ENCODE measurements around the gene KRT40. TPM values are rescaled to one million over a fixed set of nuclear protein-coding genes. Genes with fewer than 3 reads are reported as not detected.

Gene KRT40
- total RNA-seq, 1 experiment from 2014 or later, result not detected

DNA sequence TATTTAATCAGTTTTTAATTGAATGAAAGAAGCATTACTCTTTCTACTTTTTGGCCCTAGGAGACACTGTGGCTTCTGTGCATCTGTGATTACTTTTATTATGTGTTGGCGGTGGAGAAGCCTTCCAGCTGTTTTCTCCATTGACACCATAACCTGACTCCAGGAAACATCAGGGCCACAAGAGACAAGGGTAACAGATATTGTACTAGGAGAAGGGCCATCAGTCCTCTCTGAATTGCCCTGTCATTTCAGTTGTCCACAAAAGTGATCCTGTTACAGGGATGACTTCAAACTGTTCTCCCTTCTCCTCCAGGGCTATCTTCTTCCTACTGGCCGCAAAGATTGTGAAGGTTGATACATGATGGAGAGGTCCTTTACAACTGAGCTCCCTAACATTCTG is 32.0 kb downstream of the KRT40 start:
- Histone ChIP-seq H3K27me3 (ENCODE audit: control insufficient read depth, insufficient read depth, low read length) (no peaks in the 10 kb centered on the region), H3K36me3 (replicated peaks; ENCODE audit: control insufficient read depth, insufficient read depth, low read length) (no peaks in the 10 kb centered on the region), H3K4me3 (ENCODE audit: insufficient read depth, low read depth, low read length) (no peak overlapping the region)
- DNase-seq, result no peak

GRCh38 chr17:40951011-40951622 is 33.0 kb downstream of the KRT40 start:
- no peaks in the 10 kb centered on the region for H3K36me3 ChIP-seq (replicated peaks; ENCODE audit: control insufficient read depth, insufficient read depth, low read length)

GRCh38 chr17:40950176-40950575 is 34.0 kb downstream of the KRT40 start:
- no peak for DNase-seq
- no peaks in the 10 kb centered on the region for H3K27me3 ChIP-seq (ENCODE audit: control insufficient read depth, insufficient read depth, low read length)
- no peaks in the 10 kb centered on the region for H3K36me3 ChIP-seq (replicated peaks; ENCODE audit: control insufficient read depth, insufficient read depth, low read length)
- H3K4me3 ChIP-seq (ENCODE audit: insufficient read depth, low read depth, low read length), result no peak overlapping the region

More at GRCh38 chr17:40951011-40951622, 33.0 kb downstream of the KRT40 start:
- DNase-seq, result no peak
- Histone ChIP-seq H3K27me3 (ENCODE audit: control insufficient read depth, insufficient read depth, low read length) (no peaks in the 10 kb centered on the region), H3K4me3 (ENCODE audit: insufficient read depth, low read depth, low read length) (no peak overlapping the region)

GRCh38 chr17:40949418-40949817 is 34.7 kb downstream of the KRT40 start:
- DNase-seq, result no peak
- no peak overlapping the region for H3K4me3 ChIP-seq (ENCODE audit: insufficient read depth, low read depth, low read length)
- no peaks in the 10 kb centered on the region for H3K27me3 ChIP-seq (ENCODE audit: control insufficient read depth, insufficient read depth, low read length)
- no peaks in the 10 kb centered on the region for H3K36me3 ChIP-seq (replicated peaks; ENCODE audit: control insufficient read depth, insufficient read depth, low read length)

- Histone ChIP-seq H3K27me3 (ENCODE audit: control insufficient read depth, insufficient read depth, low read length) (no peaks in the 10 kb centered on the region), H3K36me3 (replicated peaks; ENCODE audit: control insufficient read depth, insufficient read depth, low read length) (no peaks in the 10 kb centered on the region), H3K4me3 (ENCODE audit: insufficient read depth, low read depth, low read length) (no peak overlapping the region)
- no peak for DNase-seq
Observed at GRCh38 chr17:40947929-40948328, 36.2 kb downstream of the KRT40 start.

DNA sequence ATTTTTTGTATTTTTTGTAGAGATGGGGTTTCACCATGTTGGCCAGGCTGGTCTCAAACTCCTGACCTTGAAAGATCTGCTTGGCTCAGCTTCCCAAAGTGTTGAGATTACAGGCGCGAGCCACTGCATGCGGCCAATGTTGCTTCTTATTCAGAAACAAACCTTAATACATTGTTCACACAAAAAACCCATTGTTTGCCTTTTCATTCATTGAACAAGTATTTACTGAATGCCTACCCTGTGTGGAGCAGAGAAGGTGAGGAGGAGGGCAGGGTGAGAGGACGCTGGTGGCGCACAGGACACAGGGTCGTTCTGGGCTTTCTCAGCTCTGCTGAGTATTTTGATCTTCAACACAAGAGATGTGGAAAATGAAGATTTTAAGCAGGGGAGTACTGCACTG is 38.7 kb downstream of the KRT40 start:
- no peaks in the 10 kb centered on the region for H3K36me3 ChIP-seq (replicated peaks; ENCODE audit: control insufficient read depth, insufficient read depth, low read length)
- no peak overlapping the region for H3K4me3 ChIP-seq (ENCODE audit: insufficient read depth, low read depth, low read length)
- H3K27me3 ChIP-seq (ENCODE audit: control insufficient read depth, insufficient read depth, low read length), result no peaks in the 10 kb centered on the region
- no peak for DNase-seq

DNA sequence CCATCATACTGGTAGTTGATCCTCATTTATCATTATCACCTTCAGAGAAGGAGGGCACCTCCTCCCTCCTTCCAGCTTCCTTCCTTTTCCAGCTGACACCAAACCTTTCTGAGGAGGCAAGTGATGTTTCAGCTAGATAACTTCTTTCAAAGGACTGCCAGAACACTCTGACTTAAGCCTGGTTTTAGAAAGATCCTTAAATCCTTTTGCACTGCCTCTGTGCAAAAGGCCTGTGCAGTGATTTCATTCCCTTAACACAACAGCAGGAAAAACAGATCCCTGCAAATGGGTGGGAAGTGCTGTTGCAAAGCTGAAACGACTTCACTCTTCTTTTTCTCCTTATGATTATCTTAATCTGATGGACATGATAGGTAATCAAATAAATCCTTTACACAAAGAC is 39.6 kb downstream of the KRT40 start:
- Histone ChIP-seq H3K27me3 (ENCODE audit: control insufficient read depth, insufficient read depth, low read length) (no peaks in the 10 kb centered on the region), H3K36me3 (replicated peaks; ENCODE audit: control insufficient read depth, insufficient read depth, low read length) (no peaks in the 10 kb centered on the region), H3K4me3 (ENCODE audit: insufficient read depth, low read depth, low read length) (no peak overlapping the region)
- DNase-seq, result no peak

GRCh38 chr17:40942553-40942952 is 41.6 kb downstream of the KRT40 start:
- no peak overlapping the region for H3K4me3 ChIP-seq (ENCODE audit: insufficient read depth, low read depth, low read length)
- no peaks in the 10 kb centered on the region for H3K36me3 ChIP-seq (replicated peaks; ENCODE audit: control insufficient read depth, insufficient read depth, low read length)
- no peak for DNase-seq
- no peaks in the 10 kb centered on the region for H3K27me3 ChIP-seq (ENCODE audit: control insufficient read depth, insufficient read depth, low read length)

DNA sequence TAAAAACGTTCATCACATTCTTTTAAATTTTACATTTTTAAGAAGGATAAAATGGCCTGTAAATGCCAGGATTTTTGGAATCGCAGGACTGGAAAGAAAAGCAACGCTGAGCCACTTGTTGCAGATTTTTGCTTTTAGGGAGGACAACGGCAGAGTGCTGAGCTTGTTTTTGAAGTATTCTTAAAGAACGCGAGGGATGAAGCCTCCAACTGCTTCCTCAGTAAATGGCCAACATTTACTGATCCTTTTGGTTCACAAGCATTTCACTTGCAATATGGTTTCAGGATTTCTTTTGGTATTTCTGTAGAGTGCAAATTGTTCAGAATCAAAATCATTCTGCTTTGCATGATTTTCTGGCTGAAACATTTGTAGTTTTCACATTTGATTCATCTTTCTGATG is 43.9 kb downstream of the KRT40 start:
- Histone ChIP-seq H3K36me3 (replicated peaks; ENCODE audit: control insufficient read depth, insufficient read depth, low read length) (no peaks in the 10 kb centered on the region), H3K4me3 (ENCODE audit: insufficient read depth, low read depth, low read length) (no peak overlapping the region), H3K27me3 (ENCODE audit: control insufficient read depth, insufficient read depth, low read length) (no peaks in the 10 kb centered on the region)
- no peak for DNase-seq

DNA sequence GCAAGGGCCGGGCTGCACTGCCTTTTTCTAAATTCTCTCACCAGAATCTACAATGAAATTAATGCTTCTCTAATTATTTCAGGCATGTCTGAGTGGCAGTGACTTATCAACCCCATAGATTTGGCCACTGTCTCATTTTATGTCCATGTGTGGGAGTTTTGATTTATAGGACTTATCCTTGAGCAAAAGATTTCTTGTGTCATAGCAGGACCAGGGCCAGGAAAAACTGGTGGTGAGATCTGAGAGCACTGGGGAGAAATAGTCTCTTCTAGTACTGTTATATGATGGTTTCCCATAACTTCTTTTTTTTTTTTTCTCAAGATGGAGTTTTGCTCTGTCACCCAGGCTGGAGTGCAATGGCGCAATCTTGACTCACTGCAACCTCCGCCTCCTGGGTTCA is 45.1 kb downstream of the KRT40 start:
- Histone ChIP-seq H3K36me3 (replicated peaks; ENCODE audit: control insufficient read depth, insufficient read depth, low read length) (no peaks in the 10 kb centered on the region), H3K4me3 (ENCODE audit: insufficient read depth, low read depth, low read length) (no peak overlapping the region), H3K27me3 (ENCODE audit: control insufficient read depth, insufficient read depth, low read length) (no peaks in the 10 kb centered on the region)
- DNase-seq, result no peak

GRCh38 chr17:40937384-40937819 is 46.7 kb downstream of the KRT40 start, which contains the start of gene KRT23:
Gene KRT23 (minus strand): TSS chr17:40937646. CDS start chr17:40936603, 1,043 bp downstream.
- DNase-seq, result peak; percentile 63
- Histone ChIP-seq H3K4me3 (ENCODE audit: insufficient read depth, low read depth, low read length) (no peak within 1 kb of the TSS), H3K27me3 (ENCODE audit: control insufficient read depth, insufficient read depth, low read length) (no peaks in the 10 kb centered on the region), H3K36me3 (replicated peaks; ENCODE audit: control insufficient read depth, insufficient read depth, low read length) (no peaks in the 10 kb centered on the region)

DNA sequence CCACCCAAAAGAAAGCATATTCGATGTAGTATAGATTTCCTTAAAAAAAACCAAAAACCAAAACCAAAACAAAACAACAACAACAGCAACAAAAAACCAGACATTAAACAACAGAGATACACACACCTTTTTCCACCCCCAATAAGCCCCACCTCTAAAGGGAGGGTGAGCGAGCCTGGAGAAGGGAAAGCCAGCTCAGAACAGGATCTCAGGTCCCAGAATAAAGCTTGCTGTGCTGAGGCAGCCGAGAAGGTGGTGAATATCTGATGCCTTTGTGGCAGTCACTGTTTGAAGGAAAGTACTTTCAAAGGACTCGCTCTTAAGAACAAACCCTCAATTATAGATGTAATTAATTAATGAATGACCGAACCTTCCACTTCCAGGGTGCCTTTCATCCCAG is 47.1 kb downstream of the KRT40 start:
- peak; percentile 57 for DNase-seq
- no peaks in the 10 kb centered on the region for H3K27me3 ChIP-seq (ENCODE audit: control insufficient read depth, insufficient read depth, low read length)
- H3K36me3 ChIP-seq (replicated peaks; ENCODE audit: control insufficient read depth, insufficient read depth, low read length), result no peaks in the 10 kb centered on the region
- no peak overlapping the region for H3K4me3 ChIP-seq (ENCODE audit: insufficient read depth, low read depth, low read length)

DNA sequence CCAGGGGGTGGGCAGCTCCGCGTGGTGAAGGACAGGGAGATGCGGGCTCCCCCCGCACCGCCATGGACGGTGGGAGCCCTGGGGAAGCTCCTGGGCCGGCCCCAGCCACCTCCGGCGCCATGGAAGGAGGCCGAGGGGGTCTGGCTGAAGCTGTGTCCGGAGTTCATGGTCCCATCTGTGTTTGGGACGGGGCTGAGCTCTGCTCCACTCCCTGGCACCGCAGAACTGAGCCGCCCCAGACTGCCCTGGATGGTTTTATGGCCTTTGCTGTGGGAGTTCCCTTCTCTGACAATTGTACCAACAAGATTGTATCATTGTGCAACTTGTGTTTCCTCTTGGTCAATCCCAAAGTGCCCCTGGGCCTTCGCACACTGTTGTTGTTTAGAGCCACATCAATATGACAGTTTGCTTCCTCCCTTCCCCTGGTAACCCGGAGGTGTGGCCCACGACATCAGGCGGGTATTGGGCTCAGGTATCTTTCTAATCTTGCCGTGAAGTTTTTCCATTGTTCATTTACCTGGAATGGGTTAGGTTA is 47.6 kb downstream of the KRT40 start:
- Histone ChIP-seq H3K27me3 (ENCODE audit: control insufficient read depth, insufficient read depth, low read length) (no peaks in the 10 kb centered on the region), H3K4me3 (ENCODE audit: insufficient read depth, low read depth, low read length) (no peak overlapping the region), H3K36me3 (replicated peaks; ENCODE audit: control insufficient read depth, insufficient read depth, low read length) (no peaks in the 10 kb centered on the region)
- peak; percentile 26 for DNase-seq

- Histone ChIP-seq H3K4me3 (ENCODE audit: insufficient read depth, low read depth, low read length) (no peak overlapping the region), H3K36me3 (replicated peaks; ENCODE audit: control insufficient read depth, insufficient read depth, low read length) (no peaks in the 10 kb centered on the region), H3K27me3 (ENCODE audit: control insufficient read depth, insufficient read depth, low read length) (no peaks in the 10 kb centered on the region)
- no peak for DNase-seq
Observed at GRCh38 chr17:40935624-40936023, 48.5 kb downstream of the KRT40 start.

DNA sequence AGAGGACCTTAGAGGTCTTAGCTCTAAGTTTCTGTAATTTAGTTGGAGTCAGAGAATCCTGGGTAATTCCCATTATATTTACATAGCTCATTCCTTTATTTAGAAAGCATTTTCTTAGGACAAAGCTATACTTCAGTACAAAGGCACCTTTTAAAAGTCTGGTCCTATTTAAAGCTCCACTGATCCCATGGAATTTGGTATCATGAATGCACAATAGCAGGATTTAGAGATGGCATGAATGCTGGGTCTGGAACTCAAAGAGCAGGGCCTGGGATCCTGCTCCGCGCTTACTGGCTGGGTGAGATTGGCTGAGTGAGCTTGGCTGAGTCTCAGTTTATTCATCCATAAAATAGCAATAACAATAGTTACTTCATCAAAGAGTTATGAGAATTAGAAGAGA is 51.5 kb downstream of the KRT40 start:
- Histone ChIP-seq H3K36me3 (replicated peaks; ENCODE audit: control insufficient read depth, insufficient read depth, low read length) (no peaks in the 10 kb centered on the region), H3K4me3 (ENCODE audit: insufficient read depth, low read depth, low read length) (no peak overlapping the region), H3K27me3 (ENCODE audit: control insufficient read depth, insufficient read depth, low read length) (no peaks in the 10 kb centered on the region)
- no peak for DNase-seq

DNA sequence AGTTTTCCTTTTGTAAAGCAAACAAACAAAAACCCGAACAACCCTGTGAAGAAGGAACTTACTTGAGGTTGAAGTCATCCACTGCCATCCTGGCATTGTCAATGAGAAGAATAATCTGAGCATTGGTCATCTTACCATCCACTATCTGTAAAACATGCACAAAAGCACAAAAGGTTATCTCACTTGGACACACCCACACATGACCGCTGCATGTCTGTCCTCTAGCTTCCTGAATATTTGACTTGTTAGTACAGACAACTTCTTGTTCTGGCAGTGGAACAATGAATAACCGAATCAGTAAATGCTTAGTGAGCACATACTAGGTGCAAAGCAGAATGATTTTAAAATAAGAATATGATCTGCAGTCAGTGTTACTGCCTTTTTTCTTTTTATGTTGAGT is 52.8 kb downstream of the KRT40 start:
- no peaks in the 10 kb centered on the region for H3K36me3 ChIP-seq (replicated peaks; ENCODE audit: control insufficient read depth, insufficient read depth, low read length)
- H3K27me3 ChIP-seq (ENCODE audit: control insufficient read depth, insufficient read depth, low read length), result no peaks in the 10 kb centered on the region
- no peak for DNase-seq
- no peak overlapping the region for H3K4me3 ChIP-seq (ENCODE audit: insufficient read depth, low read depth, low read length)

Data from H7 (cell line).